Measurements from ENCODE around the gene MRPS23. TPM values are rescaled to one million over a fixed set of nuclear protein-coding genes. Genes with fewer than 3 reads are reported as not detected.

The MRPS23 gene
- total and polyA plus RNA-seq, 12 donors, result 8.5 to 90.6 (median 36.6) TPM

DNA sequence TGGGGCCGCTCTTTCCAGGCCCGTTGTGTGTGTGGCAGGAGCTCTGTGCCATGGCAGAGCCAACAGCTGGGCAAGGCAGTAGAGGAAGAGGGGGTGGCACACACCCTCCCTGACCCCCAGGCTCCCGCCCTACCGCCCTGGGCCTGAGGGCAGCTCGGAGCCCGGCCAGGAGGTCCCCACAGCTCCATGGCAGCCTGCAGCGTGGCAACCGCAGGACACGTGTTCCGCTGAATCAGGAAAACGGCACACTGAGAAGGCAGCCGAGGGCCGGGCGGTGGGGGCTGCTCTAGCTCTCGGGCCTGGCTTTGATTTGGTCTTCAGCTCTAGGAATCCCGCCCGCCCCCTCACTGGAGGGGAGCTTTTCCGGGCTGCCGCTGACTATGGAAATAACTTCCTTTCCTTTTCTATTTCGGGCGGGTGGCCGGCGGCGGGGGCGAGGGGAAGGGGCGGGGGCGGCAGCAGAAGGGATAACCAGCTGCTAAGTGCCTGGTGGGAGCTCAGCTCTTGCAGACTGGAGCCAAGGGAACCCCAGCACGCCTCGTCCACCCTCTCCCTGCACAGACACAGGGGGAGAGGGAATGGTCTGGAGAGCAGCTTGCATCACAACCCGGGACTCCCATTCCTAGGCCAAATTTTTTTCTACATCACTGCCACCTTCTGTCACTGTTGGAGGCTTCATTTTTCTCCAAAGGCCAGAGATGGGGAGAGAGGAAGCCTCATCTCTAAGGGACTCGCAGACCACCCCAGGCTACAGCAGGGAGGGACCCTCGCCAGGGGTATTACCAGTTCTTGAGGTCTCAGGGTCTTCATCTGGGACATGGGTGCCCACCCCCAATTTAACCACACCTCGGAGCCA is 24.8 kb upstream of the MRPS23 start:
- 37 to 56% (median 46%) methylated on average over 13 to 33 of the region's 33 CpGs for WGBS, 4 donors
- intact Hi-C loops (cut with DNase I), result no loop called here
- peak overlapping the region; percentile 6 to 95 (median 90) for H3K27ac ChIP-seq

DNA sequence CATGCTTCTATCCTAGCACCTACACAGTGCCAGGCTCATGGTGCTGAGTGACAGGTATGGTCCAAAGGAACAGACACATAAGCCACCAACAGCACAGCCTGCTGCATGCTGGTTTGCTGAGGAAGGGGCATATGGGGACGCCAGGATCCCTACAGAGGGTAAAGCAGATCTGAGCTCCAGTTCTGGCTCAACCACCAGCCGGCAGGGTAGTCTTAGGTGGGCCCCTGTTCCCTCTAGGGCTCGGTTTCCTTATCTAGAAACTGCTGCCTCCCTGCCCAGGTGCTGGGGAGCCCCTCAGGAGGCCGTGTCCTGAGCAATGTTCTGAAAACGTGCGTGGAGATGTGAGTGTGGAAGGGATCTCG is 24.2 kb upstream of the MRPS23 start:
- H3K27ac ChIP-seq, result peak overlapping the region in 4 of 5 donors; percentile 83 to 95 (median 92)

More for the DNA sequence above, 24.8 kb upstream of the MRPS23 start:
- H3K27me3 ChIP-seq, result no peaks in the 10 kb centered on the region
- TF ChIP-seq, protein P1, sequence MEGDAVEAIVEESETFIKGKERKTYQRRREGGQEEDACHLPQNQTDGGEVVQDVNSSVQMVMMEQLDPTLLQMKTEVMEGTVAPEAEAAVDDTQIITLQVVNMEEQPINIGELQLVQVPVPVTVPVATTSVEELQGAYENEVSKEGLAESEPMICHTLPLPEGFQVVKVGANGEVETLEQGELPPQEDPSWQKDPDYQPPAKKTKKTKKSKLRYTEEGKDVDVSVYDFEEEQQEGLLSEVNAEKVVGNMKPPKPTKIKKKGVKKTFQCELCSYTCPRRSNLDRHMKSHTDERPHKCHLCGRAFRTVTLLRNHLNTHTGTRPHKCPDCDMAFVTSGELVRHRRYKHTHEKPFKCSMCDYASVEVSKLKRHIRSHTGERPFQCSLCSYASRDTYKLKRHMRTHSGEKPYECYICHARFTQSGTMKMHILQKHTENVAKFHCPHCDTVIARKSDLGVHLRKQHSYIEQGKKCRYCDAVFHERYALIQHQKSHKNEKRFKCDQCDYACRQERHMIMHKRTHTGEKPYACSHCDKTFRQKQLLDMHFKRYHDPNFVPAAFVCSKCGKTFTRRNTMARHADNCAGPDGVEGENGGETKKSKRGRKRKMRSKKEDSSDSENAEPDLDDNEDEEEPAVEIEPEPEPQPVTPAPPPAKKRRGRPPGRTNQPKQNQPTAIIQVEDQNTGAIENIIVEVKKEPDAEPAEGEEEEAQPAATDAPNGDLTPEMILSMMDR (IDR thresholded peaks at IDR 0.05), result no peak
- TF ChIP-seq POLR2A (IDR thresholded peaks at IDR 0.05), result no peak
- peaks cover 36 to 78% of the 10 kb centered on the region in 2 donors for H3K4me1 ChIP-seq (replicated peaks in 1 of 2)
- no peak overlapping the region for H3K4me3 ChIP-seq
- H3K36me3 ChIP-seq (replicated peaks in 1 of 2), result peaks cover 0 to 25% of the 10 kb centered on the region in 2 donors
- peak; percentile 47 to 89 (median 69) for DNase-seq
- no peaks in the 10 kb centered on the region for H3K9me3 ChIP-seq (replicated peaks in 1 of 3)

DNA sequence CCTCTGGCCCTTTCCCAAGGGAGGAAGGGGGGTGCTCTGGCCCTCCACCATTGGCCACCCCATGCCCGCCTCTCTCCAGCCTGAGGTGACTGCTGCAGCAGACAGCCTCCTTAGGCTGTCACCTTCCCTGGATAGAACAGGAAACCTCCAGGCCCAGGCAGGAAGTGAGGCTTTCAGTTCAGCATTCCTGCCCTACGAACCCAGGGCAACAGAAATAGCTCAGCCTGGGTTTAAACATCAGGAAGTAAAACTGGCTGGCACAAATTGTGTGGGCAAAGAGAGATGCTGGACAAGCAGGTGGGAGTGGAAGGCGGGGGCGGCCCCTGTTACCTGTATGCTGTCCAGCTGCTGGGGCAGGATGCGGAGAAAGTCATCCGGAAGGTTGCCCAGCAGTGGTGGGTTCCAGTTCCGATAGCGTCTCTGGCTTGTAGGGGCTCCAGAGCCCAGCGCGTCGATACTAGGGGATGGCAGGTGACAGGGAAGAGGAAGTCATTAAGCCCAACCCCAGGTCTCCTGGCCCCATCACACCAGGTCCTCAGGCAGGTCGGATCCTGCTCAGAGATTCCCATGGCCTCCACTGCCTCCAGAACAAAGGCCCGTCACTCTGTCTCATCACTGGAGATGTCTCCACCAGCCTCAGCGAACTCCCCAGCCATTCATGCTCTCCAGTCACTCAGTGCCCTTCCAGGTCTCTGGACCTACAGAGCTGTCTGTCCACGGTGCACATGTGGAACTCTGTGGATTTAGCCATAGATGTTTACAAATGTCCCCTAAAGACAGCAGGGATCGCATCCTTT is 23.6 kb upstream of the MRPS23 start:
- H3K27ac ChIP-seq, result peak overlapping the region in 3 of 5 donors; percentile 90 to 95 (median 93)
- TF ChIP-seq, protein P1 (IDR thresholded peaks at IDR 0.05), result no peak
- no peak for TF ChIP-seq POLR2A (IDR thresholded peaks at IDR 0.05)
- H3K4me1 ChIP-seq (replicated peaks in 1 of 2), result peaks cover 48 to 80% of the 10 kb centered on the region in 2 donors
- DNase-seq, result no peak
- peaks cover 0 to 16% of the 10 kb centered on the region in 2 donors for H3K36me3 ChIP-seq (replicated peaks in 1 of 2)
- no peaks in the 10 kb centered on the region for H3K9me3 ChIP-seq (replicated peaks in 1 of 3)
- WGBS, 4 donors, result 72 to 81% (median 77%) methylated on average over 12 to 16 of the region's 16 CpGs
- H3K27me3 ChIP-seq, result no peaks in the 10 kb centered on the region
- H3K4me3 ChIP-seq, result no peak overlapping the region
- intact Hi-C loops (cut with DNase I), result no loop called here

More for the DNA sequence above, 24.2 kb upstream of the MRPS23 start:
- 65 to 100% (median 75%) methylated on average over 1 to 7 of the region's 7 CpGs; no CpG with 5 or more reads in 1 of the 4 donors for WGBS, 4 donors
- H3K4me1 ChIP-seq (replicated peaks in 1 of 2), result peaks cover 42 to 78% of the 10 kb centered on the region in 2 donors
- H3K36me3 ChIP-seq (replicated peaks in 1 of 2), result peaks cover 0 to 21% of the 10 kb centered on the region in 2 donors
- H3K9me3 ChIP-seq (replicated peaks in 1 of 3), result no peaks in the 10 kb centered on the region
- no peak for DNase-seq
- H3K27me3 ChIP-seq, result no peaks in the 10 kb centered on the region
- intact Hi-C loops (cut with DNase I), result no loop called here
- TF ChIP-seq, protein P1 (IDR thresholded peaks at IDR 0.05), result no peak
- no peak for TF ChIP-seq POLR2A (IDR thresholded peaks at IDR 0.05)
- no peak overlapping the region for H3K4me3 ChIP-seq

DNA sequence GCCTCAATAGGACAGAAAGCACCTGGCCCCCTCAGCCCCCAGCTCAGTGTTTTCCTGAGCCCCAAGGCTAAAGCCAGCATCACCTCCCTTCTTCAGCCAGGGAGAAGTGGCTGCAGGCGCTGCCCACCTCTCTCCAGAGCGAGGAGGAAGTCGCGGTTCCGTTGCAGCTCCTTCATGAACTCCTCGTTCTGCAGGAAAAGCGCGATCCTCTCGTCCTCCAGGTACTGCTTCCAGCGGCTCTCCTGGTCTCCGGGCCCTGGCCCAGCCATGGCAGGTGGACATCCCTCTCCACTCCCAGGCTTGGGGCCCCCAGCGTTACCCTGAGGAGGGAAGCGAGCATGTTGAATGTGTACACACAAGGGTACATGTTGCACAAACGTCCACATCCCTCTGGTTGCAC is 22.7 kb upstream of the MRPS23 start:
- peak overlapping the region in 3 of 5 donors; percentile 88 to 95 (median 89) for H3K27ac ChIP-seq
- DNase-seq, result no peak
- no peak overlapping the region for H3K4me3 ChIP-seq
- H3K9me3 ChIP-seq (replicated peaks in 1 of 3), result no peaks in the 10 kb centered on the region
- TF ChIP-seq, protein P1 (IDR thresholded peaks at IDR 0.05), result no peak
- TF ChIP-seq POLR2A (IDR thresholded peaks at IDR 0.05), result no peak
- peaks cover 57 to 90% of the 10 kb centered on the region in 2 donors for H3K4me1 ChIP-seq (replicated peaks in 1 of 2)
- intact Hi-C loops (cut with DNase I), result no loop called here
- WGBS, 4 donors, result 65 to 89% (median 73%) methylated on average over 9 to 14 of the region's 14 CpGs
- peaks cover 0 to 12% of the 10 kb centered on the region in 2 donors for H3K36me3 ChIP-seq (replicated peaks in 1 of 2)
- no peaks in the 10 kb centered on the region for H3K27me3 ChIP-seq
